HG03175 (cell line): ENCODE measurements around the gene TGOLN2.
A peak's percentile ranks its signal among the peaks of the same experiment; 100 is the strongest.
"Not testable (repeated sequence)": the region's sequence is repeated elsewhere in the genome, so short reads cannot be mapped to it uniquely, and the experiment has no call there.

Experiments
- ATAC-seq: cut with Tn5 transposase; IDR thresholded peaks from one replicate; pipeline ENCODE4 v1.9.1; 2021; ENCODE audit warnings: mild to moderate bottlenecking, moderate library complexity; ENCODE audit not compliant: unreplicated experiment

Gene TGOLN2

DNA sequence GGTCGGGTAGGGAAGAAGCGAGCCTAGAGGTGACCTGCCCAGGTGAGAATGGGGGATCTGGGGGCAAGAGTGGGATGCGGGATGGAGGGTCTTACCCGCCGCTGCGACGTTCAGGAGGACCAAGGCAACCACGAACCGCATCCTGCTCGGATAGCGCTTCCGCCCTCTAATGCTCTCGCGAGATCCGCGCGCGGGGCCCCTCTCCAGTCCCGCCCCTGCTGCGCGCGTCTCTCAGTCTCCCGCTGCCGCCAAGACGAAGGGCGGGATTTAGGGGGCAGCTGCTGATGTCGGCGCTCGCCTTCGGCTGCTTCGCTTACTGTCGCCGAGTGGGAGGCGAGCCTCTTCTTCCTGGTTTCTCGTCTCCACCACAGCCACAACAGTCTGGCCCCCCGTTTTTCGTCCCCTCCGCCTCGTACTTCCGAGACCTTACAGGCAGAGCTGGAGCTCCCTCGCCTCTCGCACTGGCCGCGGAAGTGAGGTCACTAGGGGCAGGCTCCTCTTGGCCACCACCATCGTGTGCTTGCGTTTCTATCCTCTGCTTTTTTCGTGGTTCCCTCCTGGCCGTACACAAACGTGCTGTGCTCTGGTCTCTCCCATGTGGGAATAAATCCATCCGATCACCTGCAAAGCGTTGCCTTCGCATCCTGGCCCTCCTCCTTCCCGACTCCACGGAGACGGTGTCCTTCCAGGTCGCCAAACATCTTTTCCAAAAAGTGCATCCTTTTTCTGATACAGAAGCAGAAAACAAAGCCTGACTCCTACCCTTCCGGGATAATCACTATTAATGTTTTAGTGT lies at the start of gene TGOLN2:
TSS of gene TGOLN2 (minus strand) at position 168 of the 796 bp plus-strand sequence. CDS start at position 141, 27 bp downstream.
- ATAC-seq, result peak; percentile 87

DNA sequence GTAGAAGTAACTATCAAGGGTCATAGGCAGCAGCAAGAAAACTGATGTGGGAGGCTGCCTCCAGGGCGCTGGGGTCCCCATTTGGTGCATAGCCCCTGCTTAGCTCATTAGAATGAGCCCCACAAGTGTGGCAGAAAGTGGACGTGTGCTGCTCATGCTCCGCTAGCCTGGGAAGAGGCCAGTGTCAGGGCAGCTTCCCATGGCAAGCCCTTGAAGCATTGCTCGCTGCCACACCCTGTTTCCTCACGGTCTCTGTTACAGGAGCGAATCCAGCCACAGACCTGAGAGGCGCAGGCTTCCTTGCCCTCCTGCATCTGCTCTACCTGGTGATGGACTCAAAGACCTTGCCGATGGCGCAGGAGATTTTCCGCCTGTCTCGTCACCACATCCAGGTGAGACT lies 49.3 kb upstream of the TGOLN2 start:
- ATAC-seq, result no peak

DNA sequence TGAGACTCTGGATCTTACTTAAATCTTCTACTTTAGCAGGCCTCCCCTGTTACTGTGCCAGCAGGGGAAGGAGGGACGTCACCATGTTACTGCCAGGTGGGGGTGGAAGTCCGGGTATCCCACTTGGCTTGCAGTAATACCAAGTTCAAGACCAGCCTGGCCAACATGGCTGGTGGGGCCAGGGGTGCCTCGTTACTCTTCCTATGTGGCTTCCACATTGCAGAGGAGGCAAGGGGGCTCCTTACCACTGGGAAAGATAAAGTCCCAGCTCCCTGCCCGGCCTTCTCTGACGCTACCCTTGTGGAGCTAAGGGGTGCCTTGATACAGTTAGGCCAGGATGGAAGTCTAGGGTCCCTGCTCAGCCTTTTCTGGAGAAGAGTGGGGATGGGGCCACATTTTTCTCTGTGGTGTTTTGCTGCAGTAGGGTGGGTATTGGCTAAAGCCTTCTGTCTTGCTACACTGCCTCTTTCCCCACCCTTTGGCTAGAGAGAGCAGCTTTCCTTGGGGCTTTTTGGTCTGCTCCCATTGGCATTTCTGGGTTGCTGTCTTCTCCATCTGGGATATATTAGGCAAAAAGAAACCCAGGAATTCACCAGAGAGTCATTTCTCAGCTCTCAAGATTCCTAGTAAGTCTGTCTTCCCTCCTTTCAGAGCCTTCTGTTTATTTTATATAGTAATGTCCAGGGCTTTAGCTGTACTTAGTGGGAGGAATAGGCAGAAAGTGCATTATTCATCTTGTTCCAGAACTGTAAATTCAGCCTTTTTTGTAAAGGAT lies 48.7 kb upstream of the TGOLN2 start:
- ATAC-seq, result no peak

DNA sequence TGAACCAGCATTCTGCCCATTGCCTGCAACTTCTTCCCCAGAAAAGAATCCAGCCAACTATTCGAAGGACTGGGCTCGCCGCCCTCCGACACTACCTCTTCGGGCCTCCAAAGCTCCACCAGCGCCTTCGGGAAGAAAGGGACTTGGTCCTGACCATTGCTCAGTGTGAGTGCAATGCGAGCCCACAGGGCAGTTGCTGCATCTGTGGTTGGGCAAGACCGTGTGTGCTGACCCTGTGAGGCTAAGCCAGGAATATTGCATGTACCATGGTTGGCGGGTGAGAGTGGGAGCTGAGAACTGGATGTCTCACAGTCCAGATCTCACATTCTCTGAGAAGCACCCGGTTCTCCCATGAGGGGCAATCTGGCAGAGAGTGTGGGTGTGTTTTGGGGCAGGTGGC lies 43.3 kb upstream of the TGOLN2 start:
- ATAC-seq, result no peak

DNA sequence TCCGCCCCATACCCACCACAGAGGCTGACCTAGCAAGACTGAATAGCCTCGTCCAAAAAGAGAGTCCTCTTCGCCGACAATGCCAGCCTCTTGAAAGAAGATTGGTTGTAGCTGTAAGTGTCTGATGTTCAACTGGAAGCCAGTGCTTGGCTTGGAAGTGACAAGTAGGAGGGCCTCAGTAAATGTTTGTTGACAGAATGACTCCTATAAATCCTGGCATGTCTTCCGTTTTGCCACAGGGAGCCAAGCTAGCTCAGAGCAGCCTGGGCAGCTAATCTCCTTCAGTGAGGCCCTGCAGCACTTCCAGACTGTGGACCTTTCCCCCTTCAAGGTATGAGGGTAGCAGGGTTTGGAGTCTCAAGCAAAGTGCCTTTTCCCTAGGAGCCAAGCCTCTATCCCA lies 41.7 kb upstream of the TGOLN2 start:
- no peak for ATAC-seq

DNA sequence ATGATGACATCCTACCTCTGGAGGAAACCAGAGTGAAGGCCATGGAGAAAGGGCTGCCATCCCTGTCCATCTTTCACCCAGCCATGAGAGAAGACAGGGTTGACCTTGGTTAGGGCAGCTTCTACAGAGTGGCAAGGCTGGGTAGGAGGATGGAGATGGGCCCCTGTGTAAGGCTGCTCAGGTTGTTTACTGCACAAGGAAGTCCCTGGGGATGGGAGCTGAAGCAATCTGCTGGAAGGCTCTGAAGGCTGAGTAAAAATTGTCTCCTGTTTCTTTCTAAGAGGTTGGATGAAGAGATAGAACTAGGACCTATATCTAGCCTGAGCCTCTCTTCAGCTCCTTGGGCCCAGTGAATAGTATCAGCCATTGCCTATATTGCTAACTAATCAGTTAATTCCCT lies 41.1 kb upstream of the TGOLN2 start:
- ATAC-seq, result no peak

DNA sequence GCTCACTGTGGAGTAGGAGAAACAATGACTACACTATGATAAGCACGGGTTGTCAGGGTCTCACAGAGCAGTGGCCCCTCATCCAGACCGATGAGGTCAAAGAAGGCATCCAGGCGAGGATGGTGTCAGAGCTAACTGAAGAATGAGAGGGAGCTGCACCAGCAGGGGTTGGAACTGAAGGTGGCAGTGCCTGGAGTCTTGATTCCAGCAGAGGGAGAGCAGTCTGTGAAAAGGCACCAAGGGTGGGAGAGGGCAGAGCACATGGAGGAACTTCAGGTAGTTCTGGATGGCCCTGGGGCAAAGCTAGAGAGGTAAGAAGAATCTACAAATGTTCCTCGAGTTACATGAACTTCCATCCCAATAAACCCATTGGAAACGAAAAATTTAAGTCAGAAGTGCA lies 39.4 kb upstream of the TGOLN2 start:
- ATAC-seq, result no peak

DNA sequence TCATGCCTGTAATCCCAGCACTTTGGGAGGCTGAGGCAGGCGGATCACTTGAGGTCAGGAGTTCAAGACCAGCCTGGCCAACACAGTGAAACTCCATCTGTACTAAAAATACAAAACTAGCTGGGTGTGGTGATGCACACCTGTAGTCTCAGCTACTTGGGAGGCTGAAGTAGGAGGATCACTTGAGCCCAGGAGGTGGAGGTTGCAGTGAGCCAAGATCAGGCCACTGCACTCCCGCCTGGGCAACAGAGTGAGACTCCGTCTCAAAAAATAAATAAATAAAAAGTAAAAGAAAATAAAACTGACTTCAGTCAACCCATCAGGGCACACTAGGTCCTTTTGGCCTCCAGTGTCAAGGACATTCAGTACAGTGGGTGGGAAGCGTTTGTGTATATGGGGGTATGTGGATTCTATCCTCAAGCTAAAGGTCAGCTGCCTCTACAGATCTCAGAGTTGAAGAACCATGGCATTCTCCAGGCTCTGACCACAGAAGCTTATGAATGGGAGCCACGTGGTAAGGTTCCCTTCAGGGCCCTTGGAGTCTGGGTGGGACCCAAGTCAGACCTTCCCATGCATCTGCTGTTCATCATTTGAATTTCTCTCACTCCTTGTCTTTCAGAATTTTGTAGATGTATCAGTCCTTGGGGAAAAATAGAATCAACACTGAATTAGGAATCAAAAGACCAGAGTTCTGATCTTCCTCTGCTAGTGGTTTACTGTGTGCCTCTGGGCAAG lies 35.0 kb upstream of the TGOLN2 start:
- ATAC-seq, result not testable (repeated sequence)

DNA sequence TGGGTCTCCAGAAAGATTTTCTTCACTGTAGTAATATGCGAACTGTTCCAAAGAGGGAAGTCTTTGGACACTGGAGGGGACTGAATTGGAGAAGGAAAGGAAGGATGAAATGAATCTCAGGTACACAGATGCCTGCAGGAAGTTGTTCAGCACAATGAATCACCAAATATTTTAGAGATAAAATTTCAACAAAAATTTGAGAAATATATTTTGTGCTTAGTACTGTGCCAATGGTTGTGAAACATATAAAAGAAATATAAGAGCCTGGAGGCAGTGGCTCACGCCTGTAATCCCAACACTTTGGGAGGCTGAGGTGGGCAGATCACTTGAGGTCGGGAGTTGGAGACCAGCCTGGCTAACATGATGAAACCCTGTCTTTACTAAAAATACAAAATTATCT lies 29.9 kb upstream of the TGOLN2 start:
- no peak for ATAC-seq

DNA sequence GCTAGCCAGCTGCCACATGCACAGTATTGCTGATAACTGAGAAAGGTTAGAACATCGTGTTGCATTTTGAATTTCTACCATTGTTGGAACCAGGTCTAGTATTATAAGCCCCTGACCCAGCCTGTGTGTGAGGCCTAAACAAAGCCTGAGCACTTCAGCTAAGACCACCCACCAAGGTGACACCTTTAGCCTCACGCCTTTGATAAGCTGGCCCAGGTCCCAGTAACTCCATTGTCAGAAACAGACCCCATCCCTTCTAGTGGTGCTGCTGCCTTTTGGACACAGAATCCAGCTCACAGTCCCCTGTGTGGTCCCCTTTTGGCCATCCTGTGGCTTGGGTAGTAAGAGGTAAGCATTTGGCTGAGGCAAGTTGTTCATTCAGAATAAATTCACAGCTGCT lies 28.4 kb upstream of the TGOLN2 start:
- ATAC-seq, result no peak

DNA sequence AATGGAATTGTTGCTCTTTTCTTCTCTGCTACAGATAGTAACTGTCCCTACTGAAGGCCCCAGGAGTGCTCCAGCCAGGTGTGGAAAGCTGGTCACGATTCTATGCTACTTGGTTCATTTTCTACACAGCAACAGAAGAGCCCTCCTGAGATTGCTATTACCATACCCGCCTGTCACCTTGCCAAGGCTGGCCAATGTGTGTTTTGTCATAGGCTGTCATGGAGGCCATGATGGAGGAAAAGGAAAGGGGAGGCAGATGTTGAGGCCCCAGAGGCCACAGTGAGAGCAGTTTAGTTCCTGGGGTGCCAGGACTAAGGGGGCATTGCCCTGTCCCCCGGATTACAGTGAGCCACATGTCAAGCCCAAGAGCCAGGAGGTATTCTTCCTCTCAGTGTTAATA lies 27.7 kb upstream of the TGOLN2 start:
- no peak for ATAC-seq

DNA sequence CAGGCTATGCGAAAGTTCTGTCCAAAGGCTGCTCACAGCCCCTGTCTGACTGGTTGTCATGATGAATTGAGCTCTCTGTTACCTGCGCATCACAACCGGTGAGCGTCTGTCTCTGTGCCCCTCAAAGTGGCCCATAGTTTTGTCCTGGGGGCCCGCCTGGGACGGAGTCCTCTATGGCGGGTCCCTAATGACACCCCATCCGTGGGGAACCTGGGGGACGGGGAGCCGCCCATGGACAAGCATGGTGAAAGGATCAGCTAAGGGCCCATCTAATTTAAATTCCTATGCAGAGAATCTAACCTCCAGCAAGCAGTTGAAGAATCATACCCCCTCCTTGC lies 27.3 kb upstream of the TGOLN2 start:
- no peak for ATAC-seq

DNA sequence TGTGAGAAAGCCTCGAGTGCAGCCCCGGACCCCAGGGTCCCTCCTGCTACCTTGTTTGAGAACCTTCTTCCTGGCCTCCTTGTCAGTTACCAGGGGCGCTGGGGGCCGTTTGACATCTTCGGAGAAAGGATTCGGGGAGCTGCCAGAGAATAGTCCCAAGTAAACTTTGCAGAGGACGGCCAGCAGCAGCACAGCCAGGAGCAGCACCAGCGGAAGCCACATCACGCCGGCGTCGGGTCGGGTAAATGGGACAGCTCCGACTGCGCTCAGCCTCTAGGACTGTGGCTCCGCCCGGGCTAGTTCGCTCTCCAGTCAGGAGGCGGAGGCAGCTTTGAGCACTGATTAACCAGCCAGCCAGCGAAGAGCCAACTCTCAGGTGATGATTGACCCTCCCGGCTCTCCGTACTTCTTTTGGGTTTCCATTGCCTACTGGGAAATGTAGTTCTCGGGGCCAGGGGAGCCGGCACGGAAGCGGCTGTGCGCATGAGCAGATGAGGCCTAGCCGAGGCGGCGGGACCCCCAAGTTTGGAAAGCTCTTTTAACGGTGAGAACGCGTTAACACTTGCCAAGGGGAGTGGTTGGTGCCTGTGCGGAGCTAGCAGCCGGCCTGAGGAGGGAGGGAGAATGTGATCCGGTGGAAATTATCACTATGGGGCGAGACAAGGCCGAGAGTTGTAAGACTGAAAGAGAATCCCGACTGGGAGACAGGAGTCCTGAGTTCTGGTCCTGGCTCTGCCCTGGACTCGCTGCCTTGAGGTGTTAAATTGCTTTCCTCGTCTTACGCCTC lies 26.7 kb upstream of the TGOLN2 start, which contains the start of the genes ELMOD3 and RETSAT:
TSS of gene ELMOD3 (plus strand) at position 484 of the 787 bp plus-strand sequence. CDS start 2,430 bp downstream, outside the sequence.
TSS of gene RETSAT (minus strand) at position 243 of the 787 bp plus-strand sequence. CDS start at position 222, 21 bp downstream.
- peak; percentile 97 for ATAC-seq

DNA sequence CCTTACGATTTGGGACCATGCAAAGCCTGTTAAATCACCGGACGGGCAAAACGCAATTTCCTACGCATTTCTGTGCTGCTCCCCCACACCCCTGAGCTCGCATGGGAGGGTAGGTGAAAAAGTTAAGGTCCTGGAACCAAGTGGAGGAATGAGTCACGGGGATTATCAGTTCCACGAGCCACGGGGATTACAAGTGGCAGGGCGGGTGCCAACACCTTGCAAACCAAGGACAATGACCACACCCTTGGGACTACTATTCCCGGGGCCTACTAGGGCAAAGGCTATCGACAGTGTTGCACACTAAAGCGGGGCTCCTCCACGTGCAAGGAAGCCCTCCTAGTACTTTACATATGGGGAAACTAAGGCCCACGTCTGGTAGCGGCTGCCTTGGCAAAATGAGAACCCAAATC lies 26.1 kb upstream of the TGOLN2 start:
- peak; percentile 13 for ATAC-seq

DNA sequence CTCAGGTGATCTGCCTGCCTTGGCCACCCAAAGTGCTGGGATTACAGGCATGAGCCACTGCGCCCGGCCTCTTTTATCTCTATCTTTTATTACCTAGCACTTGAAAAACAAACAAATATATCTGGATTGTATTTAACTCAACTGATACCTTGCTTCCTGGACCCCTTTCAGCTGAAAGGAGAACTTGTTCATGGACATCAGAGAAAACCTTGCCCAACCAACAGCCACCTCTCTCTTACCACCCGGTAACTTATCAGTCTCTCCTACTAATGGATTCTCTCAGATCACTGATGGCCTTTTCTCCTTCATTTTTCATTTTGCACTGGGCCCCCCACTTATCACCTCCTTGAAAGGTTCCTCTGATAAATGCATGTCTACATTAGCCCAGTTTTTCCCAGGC lies 19.8 kb upstream of the TGOLN2 start:
- no peak for ATAC-seq

DNA sequence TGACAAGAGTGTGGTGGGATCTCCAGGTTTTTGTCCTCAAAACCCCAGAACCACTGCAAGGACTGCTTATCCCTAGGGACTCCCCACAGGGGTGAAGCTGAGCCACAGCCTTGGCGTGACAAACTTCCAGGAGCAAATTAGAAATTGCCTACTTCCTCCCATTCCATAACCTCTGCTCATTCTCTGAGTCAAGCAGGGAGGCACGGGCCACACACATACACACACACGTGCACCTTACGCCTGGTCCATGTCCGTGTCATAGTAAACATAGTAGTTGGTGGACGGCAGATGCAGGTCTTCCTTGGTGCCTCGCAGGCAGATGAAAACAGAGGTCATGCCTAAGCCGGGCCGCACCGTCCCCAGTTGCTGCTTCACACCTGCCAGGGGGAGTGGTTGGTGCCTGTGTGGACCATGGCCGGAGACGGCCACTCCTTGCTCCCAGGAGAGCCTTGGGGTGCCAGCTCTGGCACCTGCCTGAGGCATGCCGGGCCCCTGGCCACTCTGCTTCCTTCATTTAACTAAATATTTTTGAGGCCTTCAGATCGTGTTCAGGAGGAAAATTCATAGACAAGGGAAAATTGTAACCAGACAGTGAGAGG lies 16.7 kb upstream of the TGOLN2 start:
- ATAC-seq, result no peak

DNA sequence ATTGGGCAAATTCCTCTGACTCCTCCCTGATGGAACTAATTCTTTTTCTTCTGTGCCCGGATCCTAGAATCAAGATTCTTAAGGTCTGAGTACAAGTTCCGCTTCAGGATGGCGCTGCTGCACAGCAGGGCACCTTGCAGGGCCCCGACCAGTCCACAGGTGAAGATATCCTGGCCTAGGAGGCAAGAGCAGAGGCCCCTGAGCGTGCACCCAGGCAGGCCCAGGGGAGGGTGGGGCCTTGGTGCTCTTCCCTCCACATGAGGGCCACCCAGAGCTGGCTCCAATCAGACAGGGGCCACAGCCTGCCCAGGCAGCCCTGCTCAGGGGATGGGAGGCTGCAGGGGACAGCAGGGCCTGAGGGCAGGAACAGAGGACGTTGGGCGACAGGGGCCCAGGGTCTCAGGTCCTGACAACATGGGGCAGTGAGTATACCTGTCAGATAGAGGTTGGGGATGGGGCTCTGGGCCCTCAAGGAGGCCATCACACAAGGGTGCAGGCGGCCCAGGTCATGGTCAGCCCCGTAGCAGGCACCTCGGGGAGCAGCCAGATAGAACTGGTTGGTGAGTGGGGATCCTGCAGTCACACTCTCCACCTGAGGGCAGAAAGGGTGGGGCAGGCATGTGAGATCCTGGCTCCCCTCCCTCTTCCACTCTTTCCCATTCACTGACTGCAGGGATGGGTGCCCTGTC lies 15.6 kb upstream of the TGOLN2 start:
- not testable (repeated sequence) for ATAC-seq

DNA sequence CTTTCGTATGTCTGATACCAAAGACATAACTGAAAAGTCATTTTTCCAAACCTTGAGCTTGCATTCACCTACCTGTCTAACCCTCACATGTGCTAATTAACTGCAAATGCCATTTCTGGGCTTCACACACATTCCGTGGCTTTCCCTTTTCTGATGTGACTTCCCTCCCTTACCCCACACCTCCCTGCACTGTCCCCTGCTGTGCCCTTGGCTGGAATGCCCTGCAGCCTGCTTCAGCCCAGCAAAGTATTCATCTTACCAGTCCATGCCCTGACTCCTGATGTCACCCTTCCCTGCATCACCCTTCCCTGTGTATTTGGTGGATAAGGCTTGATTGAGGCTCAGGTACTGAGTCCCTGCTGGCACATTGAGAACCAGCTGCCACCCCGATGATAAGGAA lies 14.4 kb upstream of the TGOLN2 start:
- no peak for ATAC-seq

DNA sequence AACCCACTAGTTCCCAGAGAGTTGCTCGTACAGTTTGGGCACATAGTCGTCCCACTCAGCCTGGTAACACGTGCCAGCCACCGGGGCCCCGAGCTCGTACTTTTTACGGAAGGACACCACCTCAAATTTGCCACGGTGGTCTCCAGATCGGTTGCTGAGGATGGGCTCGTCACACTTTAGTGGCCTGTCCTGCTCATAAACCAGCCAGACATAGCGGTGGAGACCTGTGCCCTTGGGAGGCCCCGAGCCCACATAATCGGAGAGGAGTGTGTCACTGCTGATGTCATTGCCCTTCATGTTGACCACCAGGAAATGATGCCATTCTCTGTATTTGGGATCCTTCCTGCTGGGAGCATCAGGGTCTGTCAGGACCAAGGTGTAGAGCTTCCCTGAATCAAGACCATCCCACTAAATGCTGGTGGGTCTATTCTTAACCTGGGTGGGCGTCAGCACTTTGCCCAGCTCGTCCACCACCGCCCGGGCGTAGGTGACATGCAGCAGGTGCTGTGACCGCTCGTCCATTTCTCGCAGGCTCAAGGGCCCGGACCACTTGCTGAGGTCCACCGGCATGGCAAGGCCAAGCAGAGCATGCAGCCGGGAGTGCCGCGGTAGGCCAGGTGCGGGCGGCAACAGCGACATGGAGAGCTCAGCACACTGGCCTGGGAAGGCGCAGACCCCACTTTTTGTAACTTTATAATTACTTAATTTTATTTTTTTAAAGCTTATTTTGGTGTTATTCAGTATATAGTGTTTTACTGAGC lies 13.7 kb upstream of the TGOLN2 start:
- ATAC-seq, result no peak
